Ovary (tissue), 3 donors: Measurements from ENCODE around the gene LPCAT1.

Experiments
- CTCF ChIP-seq, 3 donors: fragments of 450-650 bp in 2 of 3; fragments of 200-600 bp in 1 of 3; IDR thresholded peaks; one replicate each; pipeline versions ENCODE4 v1.5.1 to v1.8.0; 2016 to 2022; ENCODE audit warnings: antibody characterized with exemption in 3 of 3, mild to moderate bottlenecking in 1 of 3
- EP300 ChIP-seq: sonication (generic); formaldehyde crosslinking; IDR thresholded peaks from one replicate; pipeline ENCODE4 v1.6.1; 2017; ENCODE audit warnings: antibody characterized with exemption
- POLR2A ChIP-seq: fragments of 450-650 bp; IDR thresholded peaks from one replicate; pipeline ENCODE4 v1.6.1; 2017; ENCODE audit warnings: antibody characterized with exemption, mild to moderate bottlenecking, moderate library complexity
- donor health status: DM: no; HTN: no; CAD: no.

- no peak for TF ChIP-seq CTCF (IDR thresholded peaks at IDR 0.05)
- no peak for TF ChIP-seq POLR2A
- TF ChIP-seq EP300: no peak
These were observed 93.5 kb downstream of the LPCAT1 start for GRCh38 chr5:1430121-1430795.
